Measurements from ENCODE around the gene PMM2.

GRCh38 chr16:8865145-8865882, 67.7 kb downstream of the PMM2 start:
- TF ChIP-seq POLR2AphosphoS5 (IDR thresholded peaks at IDR 0.05; ENCODE audit: borderline replicate concordance, low read depth, low read length) = no peak
- no peak for TF ChIP-seq EZH2 (IDR thresholded peaks at IDR 0.05)

Measured in SK-N-MC (cell line).